T-helper 2 cell (primary cell): ENCODE measurements around the gene GFOD2.
A peak's percentile ranks its signal among the peaks of the same experiment; 100 is the strongest.
"Not testable (repeated sequence)": the region's sequence is repeated elsewhere in the genome, so short reads cannot be mapped to it uniquely, and the experiment has no call there.

Source experiments
- DNase-seq, 5 experiments: peaks; one replicate each; pipeline versions ENCODE4 v3.0.0 to v3.0.0-alpha.2; 2012 to 2022
- total RNA-seq, 2 donors: gene quantifications; one replicate each; lab custom pipeline; 2026; lab: John Stamatoyannopoulos, UW

The GFOD2 gene
- 14.0 to 23.6 reads per million in 2 donors for total RNA-seq

GRCh38 chr16:67719048-67719777, at the start of gene GFOD2:
Gene GFOD2, minus strand, starts transcription at chr16:67719316. Its CDS starts 33,601 bp downstream, at chr16:67685715.
- peak; percentile 93 to 99 (median 96) for DNase-seq

GRCh38 chr16:67767953-67768352, 48.8 kb upstream of the GFOD2 start:
- DNase-seq = no peak

DNA sequence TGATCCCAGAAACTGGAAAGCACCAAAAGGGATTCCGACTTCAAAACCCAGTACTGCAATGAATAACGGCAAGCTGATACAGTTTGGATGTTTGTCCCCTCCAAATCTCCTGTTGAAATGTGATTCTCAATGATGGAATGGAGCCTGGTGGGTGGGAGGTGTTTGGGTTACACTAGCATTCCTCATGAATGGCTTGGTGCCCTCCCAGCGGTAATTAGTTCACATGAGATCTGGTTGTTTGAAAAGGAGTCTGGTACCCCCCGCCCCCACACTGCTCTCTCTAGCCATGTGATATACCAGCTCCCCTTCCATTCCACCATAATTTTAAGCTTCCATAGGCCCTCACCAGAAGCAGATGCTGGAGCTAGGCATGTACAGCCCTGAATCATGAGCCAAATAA, 47.2 kb upstream of the GFOD2 start:
- no peak for DNase-seq

- no peak for DNase-seq
Observed at GRCh38 chr16:67764158-67764667, 45.1 kb upstream of the GFOD2 start.

- DNase-seq = no peak
Observed at GRCh38 chr16:67763066-67763465, 44.0 kb upstream of the GFOD2 start.

- no peak for DNase-seq
Observed at GRCh38 chr16:67762385-67762784, 43.3 kb upstream of the GFOD2 start.

DNA sequence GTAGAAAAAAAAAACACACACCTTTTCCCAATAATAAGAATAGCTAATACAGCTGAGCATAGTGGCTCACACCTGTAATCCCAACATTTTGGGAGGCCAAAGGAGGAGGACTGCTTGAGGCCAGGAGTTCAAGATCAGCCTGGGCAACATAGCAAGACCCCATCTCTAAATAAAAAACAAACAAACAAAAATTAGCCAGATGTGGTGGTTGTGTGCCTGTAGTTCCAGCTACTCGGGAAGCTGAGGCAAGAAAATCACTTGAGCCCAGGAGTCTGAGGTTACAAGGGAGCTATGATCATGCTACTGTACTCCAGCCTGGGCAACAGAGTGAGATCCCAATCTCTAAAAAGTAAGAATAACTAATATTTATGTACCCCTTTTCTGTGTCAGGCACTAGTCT, 42.8 kb upstream of the GFOD2 start:
- no peak for DNase-seq

GRCh38 chr16:67760956-67761230, 41.8 kb upstream of the GFOD2 start:
- DNase-seq = no peak

DNA sequence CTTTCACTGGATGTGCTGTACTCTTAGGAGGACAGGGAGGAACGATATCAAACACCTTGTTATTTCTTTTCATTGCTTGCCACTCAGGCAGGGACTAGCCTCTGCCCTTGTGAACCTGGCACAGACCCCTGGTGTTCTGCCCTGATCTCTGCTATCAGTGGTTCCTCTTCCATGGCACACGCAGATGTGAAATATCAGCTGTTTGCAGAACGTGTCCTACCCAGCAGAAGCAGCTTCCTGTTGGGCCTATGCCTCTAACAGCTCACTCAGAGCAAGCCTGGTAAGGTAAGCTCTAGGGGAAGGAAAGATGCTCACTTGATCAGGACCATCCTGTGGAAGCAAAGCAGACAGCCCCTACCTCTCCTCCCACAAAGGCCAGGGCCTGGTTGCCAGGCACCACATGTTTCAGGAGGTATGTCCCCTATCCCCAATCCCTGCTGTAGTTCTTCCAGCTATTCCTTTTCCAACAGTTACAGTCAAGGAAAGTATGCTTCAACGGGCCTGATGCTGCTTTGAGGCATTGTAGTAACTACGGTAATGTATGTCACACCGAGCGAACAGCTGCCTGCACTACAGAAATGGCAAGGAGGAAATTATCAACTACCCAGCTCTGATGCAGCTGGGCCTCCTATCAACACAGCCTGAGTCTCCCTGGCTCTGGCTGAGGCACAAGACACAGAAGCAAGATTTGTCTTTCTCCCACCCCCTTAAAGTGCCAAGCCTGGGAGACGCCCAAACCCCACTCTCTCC, 41.3 kb upstream of the GFOD2 start:
- no peak for DNase-seq

DNA sequence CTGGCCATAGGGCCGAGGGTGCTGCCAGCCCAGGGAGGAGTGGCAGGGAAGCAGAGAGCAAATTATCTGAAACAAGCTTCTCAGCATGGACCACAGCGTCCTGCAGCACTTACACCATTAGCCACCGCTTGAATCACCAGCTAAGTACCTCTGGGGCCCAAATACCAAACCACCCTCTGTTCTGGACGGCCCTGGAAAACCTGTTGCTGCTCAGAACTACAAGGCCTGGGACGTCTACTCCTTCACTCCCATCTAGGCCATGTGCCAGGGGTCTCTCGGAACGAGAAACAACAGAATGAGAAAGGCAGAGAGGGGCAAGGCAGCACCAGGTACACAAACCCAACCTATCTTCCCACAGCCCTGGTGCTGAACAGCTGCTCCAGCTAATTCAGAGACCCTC, 39.9 kb upstream of the GFOD2 start:
- DNase-seq = no peak

DNA sequence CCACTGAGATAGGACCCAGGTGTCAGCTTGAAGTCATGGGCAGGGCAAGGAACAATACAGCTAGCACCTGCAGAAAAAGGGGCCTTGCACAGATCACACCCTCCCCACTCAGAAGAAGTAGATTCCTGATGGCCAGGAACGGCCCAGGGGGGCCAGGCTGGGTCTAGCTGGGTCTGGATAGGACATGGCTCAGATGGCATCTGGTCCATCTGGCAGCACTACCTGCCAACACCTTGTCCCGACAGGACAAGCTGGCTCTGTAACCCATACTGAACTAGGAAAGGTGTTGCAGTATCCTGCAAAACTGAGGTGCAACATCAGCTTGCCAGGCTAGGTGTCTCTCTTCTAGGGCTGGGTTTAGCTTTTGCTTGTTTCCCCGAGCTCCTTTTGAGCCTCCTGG, 38.9 kb upstream of the GFOD2 start:
- DNase-seq = no peak

- no peak for DNase-seq
Observed at GRCh38 chr16:67752641-67753040, 33.5 kb upstream of the GFOD2 start.

- not testable (repeated sequence) for DNase-seq
Observed at GRCh38 chr16:67751331-67751730, 32.2 kb upstream of the GFOD2 start.

DNA sequence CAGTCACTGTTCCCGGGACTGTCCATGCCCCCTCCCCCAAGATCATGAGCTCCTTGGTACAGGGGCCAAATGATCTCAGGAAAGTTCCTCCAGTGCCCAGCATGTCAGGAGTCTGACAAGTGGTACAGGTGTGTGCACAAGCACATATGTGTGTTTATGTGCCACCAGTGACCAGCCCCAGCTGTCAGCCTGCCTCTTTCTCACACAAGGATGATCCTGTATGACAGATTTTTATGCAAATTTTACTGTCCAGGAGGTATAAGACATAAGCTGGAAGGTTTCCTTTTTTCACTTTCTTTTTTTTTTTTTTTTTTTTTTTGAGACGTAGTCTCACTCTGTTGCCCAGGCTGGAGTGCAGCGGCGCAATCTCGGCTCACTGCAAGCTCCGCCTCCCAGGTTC, 31.4 kb upstream of the GFOD2 start:
- no peak for DNase-seq

DNA sequence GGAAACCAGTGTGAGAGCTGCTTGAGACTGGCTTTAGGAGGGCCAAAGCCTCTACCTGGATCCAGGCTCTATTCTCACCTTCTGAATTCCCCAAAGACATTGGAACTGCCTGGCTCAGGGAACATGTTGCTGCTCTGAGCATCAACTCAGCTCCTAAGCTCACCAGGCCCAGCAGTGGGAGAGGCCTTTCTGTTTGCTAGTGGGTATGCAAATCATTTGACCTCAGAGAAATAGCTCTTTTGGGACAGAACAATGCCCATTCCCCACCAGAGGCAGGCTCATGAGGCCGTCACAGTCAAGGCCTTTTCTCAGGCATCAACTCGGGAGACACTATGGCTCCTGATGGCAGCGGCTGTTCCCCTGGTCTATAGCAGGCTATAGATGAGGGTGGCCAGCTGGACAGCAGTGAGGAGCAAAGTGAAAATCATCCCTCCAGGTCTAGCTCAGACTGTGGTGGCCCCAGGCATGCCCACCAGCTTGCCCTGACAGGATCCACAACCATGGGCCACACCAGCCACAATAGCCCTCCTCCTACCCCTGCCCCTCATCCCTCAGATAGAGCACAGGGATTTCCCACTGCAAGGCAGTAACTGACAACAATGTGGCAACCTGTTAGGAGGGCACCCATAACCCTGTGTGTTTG, 30.4 kb upstream of the GFOD2 start:
- no peak for DNase-seq

- DNase-seq = no peak
Observed at GRCh38 chr16:67748834-67749233, 29.7 kb upstream of the GFOD2 start.

GRCh38 chr16:67746846-67747245, 27.7 kb upstream of the GFOD2 start:
- DNase-seq = no peak

DNA sequence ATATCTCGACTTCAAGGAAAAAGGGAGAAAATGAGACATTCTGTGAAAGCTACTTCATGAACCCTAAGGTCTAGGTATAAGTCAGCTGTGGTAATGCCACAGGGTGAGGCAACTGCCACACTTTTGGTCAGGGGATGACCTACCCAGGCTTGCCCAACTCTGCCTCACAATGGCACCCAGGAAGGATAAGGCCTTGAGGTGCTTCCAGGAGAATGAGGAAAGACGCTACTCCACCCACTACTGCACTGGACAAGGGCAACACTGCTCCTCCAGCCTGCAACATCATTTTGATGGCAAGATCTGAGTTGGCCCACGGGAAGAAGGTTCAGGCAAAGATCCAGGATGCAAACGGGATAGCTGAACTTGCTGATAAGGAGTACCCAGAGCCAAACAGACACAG, 22.0 kb upstream of the GFOD2 start:
- no peak for DNase-seq

DNA sequence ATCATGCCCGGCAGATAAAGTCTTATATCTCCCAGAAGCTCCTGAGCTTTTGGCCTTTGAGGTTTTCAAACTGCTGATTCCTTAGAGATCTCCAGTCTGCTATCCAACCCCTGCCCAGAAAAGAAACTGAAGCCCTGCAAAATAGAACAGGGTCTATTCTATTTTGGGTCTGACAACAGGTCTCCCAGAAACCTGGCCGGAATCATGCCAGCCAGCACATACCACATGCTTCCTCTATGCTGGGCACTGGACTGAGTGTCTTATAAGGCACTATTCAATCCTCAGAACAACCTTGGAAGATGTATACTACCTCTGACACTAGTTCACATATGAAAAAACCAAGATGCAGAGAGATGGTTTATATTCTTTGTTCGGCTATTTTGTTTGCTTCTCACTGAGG, 21.3 kb upstream of the GFOD2 start:
- no peak for DNase-seq

GRCh38 chr16:67736858-67737257, 17.7 kb upstream of the GFOD2 start:
- no peak for DNase-seq

- DNase-seq = no peak
Observed at GRCh38 chr16:67734731-67735201, 15.7 kb upstream of the GFOD2 start.

DNA sequence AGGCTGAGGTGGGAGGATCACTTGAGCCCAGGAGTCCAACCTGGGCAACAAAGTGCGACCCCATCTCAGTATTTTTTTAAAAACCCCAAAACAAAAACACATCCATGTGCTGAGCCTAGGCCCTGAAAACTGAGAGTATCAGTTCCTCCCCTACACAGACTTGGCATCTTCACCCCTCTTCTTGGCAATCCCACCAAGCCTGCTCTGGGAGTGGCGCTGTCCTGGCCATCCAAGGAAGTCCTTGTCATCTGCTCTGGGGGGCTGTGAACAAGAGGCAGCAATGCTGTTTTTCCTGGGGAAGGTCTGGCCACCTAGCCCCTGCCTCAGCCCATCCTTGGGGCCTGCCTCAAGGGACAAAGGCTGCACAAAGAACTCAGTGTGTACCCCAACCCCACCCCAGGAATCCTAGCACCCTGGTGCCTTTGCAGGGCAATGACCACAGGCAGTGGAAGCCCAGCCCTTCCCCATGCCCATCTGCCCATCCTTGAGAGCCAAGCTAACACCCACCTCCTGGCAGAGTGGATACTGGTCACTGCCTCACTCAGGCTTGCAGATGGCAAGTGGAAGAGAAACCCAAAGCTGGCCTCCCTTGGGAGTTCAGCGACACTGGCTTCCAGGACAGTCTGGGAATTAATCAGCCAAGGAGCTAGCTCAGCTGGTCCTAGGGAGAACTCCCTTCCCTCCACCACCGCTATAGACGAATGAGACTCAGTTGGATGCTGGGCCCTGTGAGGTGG, 14.8 kb upstream of the GFOD2 start:
- DNase-seq = no peak

- DNase-seq = no peak
Observed at GRCh38 chr16:67731753-67732095, 12.6 kb upstream of the GFOD2 start.
